Vagina (tissue), 2 donors: ENCODE measurements around the gene DEGS1.

Experiments
- CTCF ChIP-seq, 3 experiments: fragments of 450-650 bp in 2 of 3; fragments of 200-600 bp in 1 of 3; sonication (generic) in 1 of 3; IDR thresholded peaks; one replicate each; pipeline ENCODE4 v1.5.1; 2017 to 2019; ENCODE audit warnings: antibody characterized with exemption in 3 of 3, mild to moderate bottlenecking in 2 of 3, moderate library complexity in 2 of 3
- POLR2AphosphoS5 ChIP-seq, 2 donors: sonication (generic); formaldehyde crosslinking; IDR thresholded peaks; one replicate each; pipeline ENCODE4 v1.9.0; 2017; ENCODE audit warnings: antibody characterized with exemption in 2 of 2, mild to moderate bottlenecking in 2 of 2, low read depth in 1 of 2; ENCODE audit not compliant: insufficient read depth in 1 of 2

- TF ChIP-seq CTCF (IDR thresholded peaks at IDR 0.05) = no peak
- no peak for TF ChIP-seq POLR2AphosphoS5 (IDR thresholded peaks at IDR 0.05; ENCODE audit: insufficient read depth in 1 of 2, low read depth in 1 of 2)
These were observed 45.5 kb upstream of the DEGS1 start for GRCh38 chr1:224137518-224137917.
